ENCODE measurements around the gene GRIA3.
"Not testable (repeated sequence)": the region's sequence is repeated elsewhere in the genome, so short reads cannot be mapped to it uniquely, and the experiment has no call there.

Gene GRIA3

GRCh38 chrX:123274796-123275195, 90.7 kb downstream of the GRIA3 start:
- DNase-seq (ENCODE audit: low spot score), result no peak

- no peak for DNase-seq (ENCODE audit: low spot score)
Observed at GRCh38 chrX:123277347-123277746, 93.3 kb downstream of the GRIA3 start.

- DNase-seq (ENCODE audit: low spot score), result no peak
Observed at GRCh38 chrX:123277821-123278220, 93.7 kb downstream of the GRIA3 start.

- no peak for DNase-seq (ENCODE audit: low spot score)
Observed at GRCh38 chrX:123282241-123282640, 98.2 kb downstream of the GRIA3 start.

- DNase-seq (ENCODE audit: low spot score), result not testable (repeated sequence)
Observed at GRCh38 chrX:123283407-123283806, 99.3 kb downstream of the GRIA3 start.

- DNase-seq (ENCODE audit: low spot score), result no peak
Observed at GRCh38 chrX:123291623-123292022, 107.5 kb downstream of the GRIA3 start.

GRCh38 chrX:123298026-123298425, 113.9 kb downstream of the GRIA3 start:
- no peak for DNase-seq (ENCODE audit: low spot score)

GRCh38 chrX:123303429-123303828, 119.4 kb downstream of the GRIA3 start:
- DNase-seq (ENCODE audit: low spot score), result no peak

GRCh38 chrX:123308658-123309057, 124.6 kb downstream of the GRIA3 start:
- no peak for DNase-seq (ENCODE audit: low spot score)

GRCh38 chrX:123310112-123310511, 126.0 kb downstream of the GRIA3 start:
- DNase-seq (ENCODE audit: low spot score), result no peak

GRCh38 chrX:123311486-123311885, 127.4 kb downstream of the GRIA3 start:
- no peak for DNase-seq (ENCODE audit: low spot score)

GRCh38 chrX:123313486-123313885, 129.4 kb downstream of the GRIA3 start:
- DNase-seq (ENCODE audit: low spot score), result no peak

GRCh38 chrX:123320622-123321021, 136.5 kb downstream of the GRIA3 start:
- no peak for DNase-seq (ENCODE audit: low spot score)

- no peak for DNase-seq (ENCODE audit: low spot score)
Observed at GRCh38 chrX:123322536-123322935, 138.5 kb downstream of the GRIA3 start.

- DNase-seq (ENCODE audit: low spot score), result peak; percentile 9
Observed at GRCh38 chrX:123324625-123325024, 140.5 kb downstream of the GRIA3 start.

- no peak for DNase-seq (ENCODE audit: low spot score)
Observed at GRCh38 chrX:123330229-123330942, 146.3 kb downstream of the GRIA3 start.

- no peak for DNase-seq (ENCODE audit: low spot score)
Observed at GRCh38 chrX:123331349-123331748, 147.3 kb downstream of the GRIA3 start.

GRCh38 chrX:123331859-123332258, 147.8 kb downstream of the GRIA3 start:
- no peak for DNase-seq (ENCODE audit: low spot score)

- DNase-seq (ENCODE audit: low spot score), result no peak
Observed at GRCh38 chrX:123336666-123337065, 152.6 kb downstream of the GRIA3 start.

- no peak for DNase-seq (ENCODE audit: low spot score)
Observed at GRCh38 chrX:123337886-123338639, 154.0 kb downstream of the GRIA3 start.

GRCh38 chrX:123339221-123339905, 155.3 kb downstream of the GRIA3 start:
- DNase-seq (ENCODE audit: low spot score), result peak; percentile 48

GRCh38 chrX:123340696-123341095, 156.6 kb downstream of the GRIA3 start:
- DNase-seq (ENCODE audit: low spot score), result no peak

- peak; percentile 24 for DNase-seq (ENCODE audit: low spot score)
Observed at GRCh38 chrX:123348468-123348867, 164.4 kb downstream of the GRIA3 start.
